Thyroid gland (tissue), 4 donors: ENCODE data around the gene ZNF830. TPM values are rescaled to one million over a fixed set of nuclear protein-coding genes. Genes with fewer than 3 reads are reported as not detected.
A peak's percentile ranks its signal among the peaks of the same experiment; 100 is the strongest.

Source experiments
- DNase-seq, 2 donors: peaks; one replicate each; pipeline ENCODE4 v3.0.0-alpha.2; 2019
- H3K27ac ChIP-seq, 3 donors: fragments of 200-600 bp; sonication (generic); 1 replicate in 2 of 3; 2 replicates in 1 of 3; pipeline ENCODE4 v1.5.1; 2016 to 2019; ENCODE audit warnings: mild to moderate bottlenecking in 1 of 3, moderate library complexity in 1 of 3
- H3K27me3 ChIP-seq: fragments of 200-600 bp; sonication (generic); one replicate; pipeline ENCODE4 v1.5.1; 2019
- H3K36me3 ChIP-seq, 2 donors: fragments of 200-600 bp; sonication (generic); one replicate each; pipeline ENCODE4 v1.5.1; 2016 to 2019
- H3K4me1 ChIP-seq, 2 donors: fragments of 200-600 bp; sonication (generic); one replicate each; pipeline ENCODE4 v1.5.1; 2017 to 2019
- H3K4me3 ChIP-seq, 3 donors: fragments of 200-600 bp; sonication (generic); replicated peaks in 1 of 3; 1 replicate in 2 of 3; 2 replicates in 1 of 3; pipeline ENCODE4 v1.5.1; 2016; ENCODE audit warnings: mild to moderate bottlenecking in 1 of 3
- H3K9me3 ChIP-seq: fragments of 200-600 bp; sonication (generic); one replicate; pipeline ENCODE4 v1.5.1; 2017
- CTCF ChIP-seq, 6 experiments: fragments of 200-600 bp in 3 of 6; fragments of 450-650 bp in 3 of 6; sonication (generic) in 3 of 6; IDR thresholded peaks; one replicate each; pipeline ENCODE4 v1.5.1; 2016 to 2019; ENCODE audit warnings: antibody characterized with exemption in 6 of 6, mild to moderate bottlenecking in 2 of 6, inconsistent platforms in 1 of 6, moderate library complexity in 1 of 6
- POLR2A ChIP-seq, 2 donors: fragments of 450-650 bp; IDR thresholded peaks; one replicate each; pipeline ENCODE4 v1.6.1; 2017; ENCODE audit warnings: antibody characterized with exemption in 2 of 2, mild to moderate bottlenecking in 2 of 2, moderate library complexity in 1 of 2
- WGBS, 2 donors: methylation state at CpG; one replicate each; pipeline ENCODE4 v1.1.5; 2017; 5-methylcytosine and 5-hydroxymethylcytosine counted together
- intact Hi-C: fragments of 100-400 bp; cut with DNase I; formaldehyde crosslinking; loops from one replicate; pipeline ENCODE4 v1.15.1; 2023
- total RNA-seq, 4 donors: library from RNA; depleted of rRNA; stranded (reverse); fragments of >200 nt; gene quantifications; one replicate each; pipeline ENCODE4 v1.2.3, GENCODE V29; 2016

ZNF830 gene
- total RNA-seq, 4 donors from 2014 or later, result 13.1 to 25.1 (median 17.0) TPM

GRCh38 chr17:35011671-35012216 lies 50.4 kb downstream of the ZNF830 start:
- H3K36me3 ChIP-seq, result peaks cover 21 to 26% of the 10 kb centered on the region in 2 donors
- no peak overlapping the region for H3K4me3 ChIP-seq
- intact Hi-C loops, result no loop called here
- TF ChIP-seq POLR2A (IDR thresholded peaks at IDR 0.05) (no peak), CTCF (IDR thresholded peaks at IDR 0.05) (no peak)
- H3K4me1 ChIP-seq, result peaks cover 10 to 24% of the 10 kb centered on the region in 2 donors
- no peak for DNase-seq
- H3K27me3 ChIP-seq, result no peaks in the 10 kb centered on the region
- no peaks in the 10 kb centered on the region for H3K9me3 ChIP-seq
- 64 to 65% methylated on average over 5 of the region's 5 CpGs for WGBS, 2 donors
- peak overlapping the region in 2 of 3 donors; percentile 26 to 36 for H3K27ac ChIP-seq

Other genes with a start within 250 kb of the ZNF830 start
- gene CCT6B, start 80 bp upstream of the ZNF830 start, total RNA-seq, result 1 to 10 TPM; 3.8 to 6.8 (median 4.4) TPM
- gene LIG3, start 19.0 kb downstream of the ZNF830 start, total RNA-seq, result 100 to 1,000 TPM in 1 of 4 donors, 10 to 100 TPM in 3; 34.5 to 103 (median 46.7) TPM
- gene RFFL, start 102.2 kb downstream of the ZNF830 start, total RNA-seq, result 100 to 1,000 TPM in 2 of 4 donors, 10 to 100 TPM in 2; 51.1 to 145 (median 96.1) TPM
- gene RAD51D, start 158.3 kb downstream of the ZNF830 start, total RNA-seq, result 10 to 100 TPM in 3 of 4 donors, 1 to 10 TPM in 1; 7.8 to 15.6 (median 12.5) TPM
- not detected for gene FNDC8, start 160.1 kb downstream of the ZNF830 start, total RNA-seq
- 10 to 100 TPM in 3 of 4 donors, 1 to 10 TPM in 1; 9.7 to 13.6 (median 11.6) TPM for gene NLE1, start 180.8 kb downstream of the ZNF830 start, total RNA-seq
- gene UNC45B, start 186.3 kb downstream of the ZNF830 start, total RNA-seq, result not detected
- not detected for gene SLC35G3, start 232.9 kb downstream of the ZNF830 start, total RNA-seq